Heart left ventricle (tissue), 16 donors: ENCODE data around the gene SPACA4. TPM values are rescaled to one million over a fixed set of nuclear protein-coding genes. Genes with fewer than 3 reads are reported as not detected.

Source experiments
- ATAC-seq, 4 donors: fragments of 200-7000 bp; cut with Tn5 transposase; one replicate each; pipeline ENCODE4 v1.9.1; 2020 to 2022; ENCODE audit warnings: moderate library complexity in 4 of 4, mild to moderate bottlenecking in 3 of 4, moderate number of reproducible peaks in 1 of 4
- DNase-seq, 5 donors: peaks; one replicate each; pipeline ENCODE4 v3.0.0-alpha.2; 2020
- H3K27ac ChIP-seq, 12 donors: fragments of 200-600 bp; sonication (generic) in 4 of 12; one replicate each; pipeline versions ENCODE4 v1.5.0 to v1.8.0; 2016 to 2022; ENCODE audit warnings: mild to moderate bottlenecking in 2 of 12
- H3K27me3 ChIP-seq, 9 donors: fragments of 200-600 bp; sonication (generic) in 2 of 9; one replicate each; pipeline versions ENCODE4 v1.5.1 to v1.8.0; 2016 to 2022; ENCODE audit warnings: mild to moderate bottlenecking in 3 of 9
- H3K36me3 ChIP-seq, 9 donors: fragments of 200-600 bp; sonication (generic) in 2 of 9; one replicate each; pipeline versions ENCODE4 v1.5.0 to v1.8.0; 2018 to 2022; ENCODE audit warnings: mild to moderate bottlenecking in 2 of 9
- H3K4me1 ChIP-seq, 12 donors: fragments of 200-600 bp; sonication (generic) in 4 of 12; one replicate each; pipeline versions ENCODE4 v1.5.0 to v1.8.0; 2016 to 2022; ENCODE audit warnings: mild to moderate bottlenecking in 3 of 12
- H3K4me3 ChIP-seq, 12 donors: fragments of 200-600 bp; sonication (generic) in 4 of 12; one replicate each; pipeline versions ENCODE4 v1.5.0 to v1.8.0; 2017 to 2022; ENCODE audit warnings: mild to moderate bottlenecking in 9 of 12, moderate library complexity in 4 of 12
- H3K9me3 ChIP-seq, 12 donors: fragments of 200-600 bp; sonication (generic) in 4 of 12; one replicate each; pipeline versions ENCODE4 v1.5.0 to v1.8.0; 2016 to 2022; ENCODE audit warnings: mild to moderate bottlenecking in 1 of 12
- POLR2A ChIP-seq, 2 donors: fragments of 450-650 bp; IDR thresholded peaks; one replicate each; pipeline ENCODE4 v1.6.1; 2017; ENCODE audit warnings: antibody characterized with exemption in 2 of 2, mild to moderate bottlenecking in 2 of 2, moderate library complexity in 2 of 2
- WGBS, 4 donors: extraction: QIAGEN DNeasy Blood & Tissue Kit in 2 of 4; methylation state at CpG; one replicate each; pipeline versions ENCODE4 v1.1.5 to v1.1.7; 2013 to 2018; 5-methylcytosine and 5-hydroxymethylcytosine counted together
- intact Hi-C, 10 donors: fragments of 100-400 bp; cut with DNase I; formaldehyde crosslinking; loops; one replicate each; pipeline versions ENCODE4 v1.11.1 to v1.14.2; 2022
- polyA plus RNA-seq, 2 donors: library from polyadenylated mRNA; stranded (reverse); fragments of 200-250 nt; gene quantifications; one replicate each; pipeline ENCODE4 v1.2.3, GENCODE V29; 2013
- total RNA-seq, 9 donors: library from RNA; depleted of rRNA in 2 of 9; stranded (reverse); fragments of >200 nt in 2 of 9; fragmentation: NEBNext Ultra II Directional in 3 of 9; extraction: Animal tissue kit (Norgen Biotek cat#: 25700) in 3 of 9; gene quantifications; one replicate each; pipeline versions ENCODE4 v1.1.0 to v1.2.4, GENCODE V29; 2016 to 2023
- TF ChIP-seq, protein P1 (sequence below), 12 donors: fragments of 200-600 bp; sonication (generic) in 4 of 12; IDR thresholded peaks; one replicate each; pipeline versions ENCODE4 v1.5.0 to v1.8.0; 2018 to 2022; ENCODE audit warnings: antibody characterized with exemption in 12 of 12, mild to moderate bottlenecking in 5 of 12
- donor health status: ischemic (EF 13 %, LVEDD 7.1; RV severe dilation, severe dysfunction).
- donor health status: healthy with polysubstance abuse.
- donor health status: DM: no; HTN: yes; CAD: no.
- donor health status: DM: no; HTN: no; CAD: no.
- donor health status: ischemic (EF 25% LVEDD 6.9; RV normal size, moderate dysfunction).
- donor health status: ischemic (EF 25% LVEDD 5.7; RV mildly dilated, moderate dysfunction).
- donor health status: healthy.
- donor health status: DM: yes; HTN: yes; CAD: no.
- donor health status: ischemic (EF 35%, LVEDD 5.7; RV mildly dilated, moderate dysfunction).
- donor health status: nonischemic (EF 11% LVEDD 7.7; RV severe dilation, severe dysfunction).
- donor health status: DM: yes; HTN: yes; CAD: no.
- donor health status: PGD.
- donor health status: ischemic (EF 29% LVEDD 5.4; RV normal size, mild dysfunction).
- donor health status: nonischemic (EF 23%, LVEDD 6.1; RV moderate dilation, normal function).

Gene SPACA4
- total and polyA plus RNA-seq, 11 donors, result not detected

DNA sequence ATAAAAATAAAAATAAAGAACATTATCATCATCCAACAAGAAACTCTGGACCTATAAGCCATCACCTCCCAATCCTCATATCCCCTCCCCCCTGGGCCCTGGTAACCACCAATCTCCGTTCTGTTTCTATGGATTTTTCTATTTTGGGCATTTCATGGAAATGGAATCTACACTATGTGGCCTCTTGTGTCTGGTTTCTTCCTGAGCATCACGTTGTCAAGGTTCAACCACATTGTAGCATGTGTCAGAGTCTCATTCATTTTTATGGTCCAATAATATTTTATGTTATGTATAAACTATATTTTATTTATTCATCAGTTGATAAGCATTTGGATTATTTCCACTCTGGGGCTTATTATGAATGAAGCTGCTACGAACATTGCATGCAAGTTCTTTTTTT is 27.7 kb upstream of the SPACA4 start:
- H3K36me3 ChIP-seq, result no peaks in the 10 kb centered on the region
- H3K4me3 ChIP-seq, result no peak overlapping the region
- ATAC-seq, result no peak
- intact Hi-C loops, result no loop called here
- WGBS, 4 donors, result 37 to 44% (median 38%) methylated on average over 3 of the region's 3 CpGs
- DNase-seq, result no peak
- H3K27me3 ChIP-seq, result no peaks in the 10 kb centered on the region
- H3K9me3 ChIP-seq, result no peaks in the 10 kb centered on the region
- peaks cover 0 to 8% (median 3%) of the 10 kb centered on the region in 12 donors for H3K4me1 ChIP-seq
- no peak for TF ChIP-seq POLR2A (IDR thresholded peaks at IDR 0.05)
- TF ChIP-seq, protein P1, sequence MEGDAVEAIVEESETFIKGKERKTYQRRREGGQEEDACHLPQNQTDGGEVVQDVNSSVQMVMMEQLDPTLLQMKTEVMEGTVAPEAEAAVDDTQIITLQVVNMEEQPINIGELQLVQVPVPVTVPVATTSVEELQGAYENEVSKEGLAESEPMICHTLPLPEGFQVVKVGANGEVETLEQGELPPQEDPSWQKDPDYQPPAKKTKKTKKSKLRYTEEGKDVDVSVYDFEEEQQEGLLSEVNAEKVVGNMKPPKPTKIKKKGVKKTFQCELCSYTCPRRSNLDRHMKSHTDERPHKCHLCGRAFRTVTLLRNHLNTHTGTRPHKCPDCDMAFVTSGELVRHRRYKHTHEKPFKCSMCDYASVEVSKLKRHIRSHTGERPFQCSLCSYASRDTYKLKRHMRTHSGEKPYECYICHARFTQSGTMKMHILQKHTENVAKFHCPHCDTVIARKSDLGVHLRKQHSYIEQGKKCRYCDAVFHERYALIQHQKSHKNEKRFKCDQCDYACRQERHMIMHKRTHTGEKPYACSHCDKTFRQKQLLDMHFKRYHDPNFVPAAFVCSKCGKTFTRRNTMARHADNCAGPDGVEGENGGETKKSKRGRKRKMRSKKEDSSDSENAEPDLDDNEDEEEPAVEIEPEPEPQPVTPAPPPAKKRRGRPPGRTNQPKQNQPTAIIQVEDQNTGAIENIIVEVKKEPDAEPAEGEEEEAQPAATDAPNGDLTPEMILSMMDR (IDR thresholded peaks at IDR 0.05), result no peak
- no peak overlapping the region for H3K27ac ChIP-seq

DNA sequence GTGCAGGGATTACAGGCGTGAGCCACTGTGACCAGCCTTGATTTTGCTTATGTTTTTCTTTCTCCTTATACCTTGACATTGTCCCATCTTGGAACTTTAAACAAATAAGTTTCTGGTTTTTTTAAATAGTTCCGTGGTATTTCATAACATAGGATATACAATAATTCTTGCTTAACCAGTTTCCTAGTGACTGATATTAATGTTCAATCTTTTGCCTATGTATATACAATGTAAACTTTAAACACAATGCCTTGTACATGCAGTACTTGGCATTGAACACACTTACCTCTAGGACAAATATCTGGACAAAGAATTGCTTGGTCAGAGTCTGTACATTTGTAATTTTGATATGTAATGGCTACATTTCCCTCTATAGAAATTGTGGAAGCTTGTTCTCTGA is 24.4 kb upstream of the SPACA4 start:
- Histone ChIP-seq H3K36me3 (no peaks in the 10 kb centered on the region), H3K4me3 (no peak overlapping the region), H3K4me1 (peaks cover 0 to 14% (median 5%) of the 10 kb centered on the region in 12 donors), H3K9me3 (no peaks in the 10 kb centered on the region), H3K27ac (no peak overlapping the region), H3K27me3 (no peaks in the 10 kb centered on the region)
- DNase-seq (no peak), ATAC-seq (no peak)
- WGBS, 4 donors, result 83 to 89% (median 88%) methylated on average over 2 of the region's 2 CpGs
- TF ChIP-seq POLR2A (IDR thresholded peaks at IDR 0.05), result no peak
- TF ChIP-seq, protein P1 (IDR thresholded peaks at IDR 0.05), result no peak
- intact Hi-C loops, result loop anchor here (5.0 to 10.0 kb wide), 9 partner anchors 70 to 317 kb away; partner anchors contain the start of genes LMTK3 (in 3 of the 10), EMP3 (in 1 of the 10), GRIN2D (in 1 of the 10) and KDELR1 (in 1 of the 10)

DNA sequence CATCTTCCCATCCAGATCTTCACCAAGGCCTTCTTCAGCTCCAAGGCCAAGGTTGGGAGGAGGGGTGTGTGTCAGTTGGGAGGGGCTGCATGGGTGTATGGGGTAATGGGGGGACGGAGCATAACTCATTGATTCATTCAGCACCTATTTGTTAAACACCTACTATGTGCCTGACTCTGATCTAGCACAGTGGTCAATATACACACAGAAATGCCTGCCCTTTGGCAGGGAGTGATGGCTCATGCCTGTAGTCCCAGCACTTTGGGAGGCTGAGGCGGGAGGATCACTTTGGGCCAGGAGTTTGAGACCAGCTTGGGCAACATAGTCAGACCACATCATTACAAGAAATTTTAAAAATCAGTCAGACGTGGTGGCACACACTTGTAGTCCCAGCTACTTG is 19.2 kb upstream of the SPACA4 start:
- DNase-seq (no peak), ATAC-seq (no peak)
- Histone ChIP-seq H3K36me3 (no peaks in the 10 kb centered on the region), H3K27ac (no peak overlapping the region), H3K4me1 (peaks cover 0 to 27% (median 7%) of the 10 kb centered on the region in 12 donors), H3K4me3 (no peak overlapping the region), H3K27me3 (no peaks in the 10 kb centered on the region), H3K9me3 (no peaks in the 10 kb centered on the region)
- 90 to 100% (median 91%) methylated on average over 2 to 3 of the region's 3 CpGs for WGBS, 4 donors
- intact Hi-C loops, result loop anchor here in 9 of 10 donors (5.0 to 10.0 kb wide), 11 partner anchors 80 to 323 kb away; partner anchors contain the start of genes GRIN2D (in 2 of the 9), KDELR1 (in 2 of the 9), EMP3 (in 1 of the 9) and ZNF114 (in 1 of the 9)
- TF ChIP-seq POLR2A (IDR thresholded peaks at IDR 0.05), result no peak
- TF ChIP-seq, protein P1 (IDR thresholded peaks at IDR 0.05), result no peak

DNA sequence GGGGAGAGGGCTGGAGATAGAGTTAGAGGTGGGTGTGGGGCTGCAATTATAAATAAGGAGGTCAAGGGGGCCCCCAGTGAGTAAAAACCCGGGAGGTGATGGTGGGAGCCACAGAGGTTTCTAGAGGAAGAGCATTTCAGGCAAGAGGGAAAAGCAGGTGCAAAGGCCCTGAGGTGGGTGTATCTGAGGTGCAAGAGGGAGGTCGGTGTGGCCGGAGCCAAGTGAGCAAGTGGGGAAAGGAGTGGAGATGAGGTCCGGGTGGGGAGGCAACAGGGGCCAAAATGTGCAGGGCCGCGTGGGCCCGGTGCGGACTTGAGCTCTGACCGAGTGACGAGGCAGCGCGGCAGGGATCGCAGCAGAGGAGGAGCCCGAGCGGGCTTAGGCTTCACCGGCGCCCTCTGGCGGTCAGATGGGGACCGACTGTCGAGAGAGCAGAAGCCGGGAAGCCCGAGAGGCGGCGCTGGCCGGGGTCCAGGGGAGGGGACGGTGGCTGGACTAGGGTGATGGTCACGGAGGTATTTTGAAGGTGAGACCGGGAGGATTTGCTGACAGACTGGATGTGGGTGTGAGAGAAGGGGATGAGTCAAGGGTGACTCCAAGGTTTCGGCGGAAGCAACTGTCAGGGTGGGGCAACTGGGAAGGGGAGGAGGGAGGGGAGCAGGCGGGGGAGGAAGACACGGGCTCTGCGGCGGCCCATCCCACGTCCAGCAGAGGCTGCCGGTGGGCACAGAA is 17.7 kb upstream of the SPACA4 start:
- TF ChIP-seq, protein P1 (IDR thresholded peaks at IDR 0.05), result peak; percentile 86 to 97 (median 92)
- TF ChIP-seq POLR2A (IDR thresholded peaks at IDR 0.05), result peak in 1 of 2 donors; percentile 20
- Histone ChIP-seq H3K36me3 (no peaks in the 10 kb centered on the region), H3K4me1 (peaks cover 0 to 19% (median 4%) of the 10 kb centered on the region in 12 donors), H3K27ac (peak overlapping the region in 3 of 12 donors; percentile 13 to 35 (median 17)), H3K4me3 (peak overlapping the region in 11 of 12 donors; percentile 17 to 53 (median 42)), H3K27me3 (no peaks in the 10 kb centered on the region), H3K9me3 (no peaks in the 10 kb centered on the region)
- ATAC-seq (peak; percentile 64 to 90 (median 86)), DNase-seq (peak; percentile 87 to 96 (median 91))
- WGBS, 4 donors, result 4 to 5% (median 5%) methylated on average over 35 to 36 of the region's 36 CpGs
- intact Hi-C loops, result loop anchor here in 9 of 10 donors (5.0 to 10.0 kb wide), 11 partner anchors 82 to 324 kb away; partner anchors contain the start of genes GRIN2D (in 2 of the 9), KDELR1 (in 2 of the 9), EMP3 (in 1 of the 9) and ZNF114 (in 1 of the 9)
